COR-L47 (cell line): ENCODE results near the gene ALPL.
"Not testable (repeated sequence)": the region's sequence is repeated elsewhere in the genome, so short reads cannot be mapped to it uniquely, and the experiment has no call there.

Experiments
- DNase-seq: peaks from one replicate; lab custom pipeline; 2025; lab: John Stamatoyannopoulos, UW

ALPL gene

DNA sequence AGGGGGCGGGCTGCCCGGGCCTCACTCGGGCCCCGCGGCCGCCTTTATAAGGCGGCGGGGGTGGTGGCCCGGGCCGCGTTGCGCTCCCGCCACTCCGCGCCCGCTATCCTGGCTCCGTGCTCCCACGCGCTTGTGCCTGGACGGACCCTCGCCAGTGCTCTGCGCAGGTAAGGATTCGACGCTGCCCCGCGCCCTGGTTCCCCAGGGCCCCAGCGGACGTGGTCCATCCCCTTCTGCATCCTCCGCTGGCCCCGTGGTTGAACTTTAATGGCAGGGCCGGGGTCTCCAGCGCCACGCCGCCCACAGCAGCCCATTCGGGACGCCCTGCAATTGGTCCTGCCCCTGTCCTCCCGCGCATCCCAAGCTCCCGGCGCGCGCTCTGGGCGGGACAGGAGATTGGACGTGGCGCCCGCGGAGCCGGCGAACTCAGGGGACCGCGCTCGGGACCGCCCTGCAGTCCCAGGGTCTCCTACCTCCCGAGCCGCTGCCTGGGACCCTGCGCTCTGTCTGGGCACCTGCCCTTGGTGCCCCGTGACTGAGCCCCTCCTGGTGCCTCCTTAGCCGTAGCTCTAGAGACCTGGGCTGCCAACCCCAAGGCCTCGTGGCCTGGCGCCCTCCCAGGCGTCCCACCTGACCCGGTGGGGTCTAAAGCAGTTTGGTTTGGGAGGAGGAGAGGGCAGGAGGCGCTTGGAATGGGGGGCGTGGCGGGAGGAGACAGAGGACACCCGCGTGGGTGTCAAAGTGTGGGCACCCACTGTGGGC is at the start of gene ALPL:
Gene ALPL (plus strand): TSS at position 73 of the 762 bp plus-strand sequence. CDS start 44,659 bp downstream, outside the sequence.
- DNase-seq, result no peak

DNA sequence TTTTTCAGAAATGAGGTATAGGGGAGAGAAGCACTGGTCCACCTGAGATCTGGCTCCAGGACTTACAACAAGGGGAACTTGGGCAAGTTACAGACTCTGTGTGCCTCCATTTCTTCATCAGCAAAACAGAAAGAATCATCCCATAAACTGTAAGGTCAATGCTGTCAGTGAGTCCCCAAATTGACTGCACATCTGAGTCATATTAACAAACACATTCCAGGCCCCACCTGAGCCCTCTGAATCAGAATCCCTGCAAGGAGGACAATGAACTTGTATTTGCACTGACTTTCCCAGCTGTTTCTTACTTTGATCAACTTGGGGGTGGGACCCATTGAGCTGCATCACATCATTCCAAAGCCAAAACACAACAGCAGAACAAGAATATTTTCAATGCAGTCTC is 44.1 kb upstream of the ALPL start:
- not testable (repeated sequence) for DNase-seq

DNA sequence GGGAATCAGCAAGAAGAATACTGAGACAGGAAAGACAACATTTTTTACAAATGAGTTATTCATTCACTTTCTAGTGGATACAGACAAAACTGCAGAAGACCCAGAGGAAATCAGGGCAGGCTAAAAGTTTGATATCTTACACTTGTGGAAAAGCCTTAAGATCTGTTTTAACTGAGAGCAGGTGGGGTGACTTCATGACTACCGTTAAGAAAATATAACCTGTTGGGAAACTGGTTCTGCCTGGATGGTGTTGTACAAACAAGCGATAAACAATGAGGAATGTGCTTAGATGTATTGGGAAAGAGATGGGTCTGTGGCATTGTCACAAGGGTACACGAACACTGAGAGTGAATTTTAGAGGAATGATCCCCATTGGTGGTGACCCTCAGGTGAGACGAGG is 41.3 kb upstream of the ALPL start:
- DNase-seq, result not testable (repeated sequence)

DNA sequence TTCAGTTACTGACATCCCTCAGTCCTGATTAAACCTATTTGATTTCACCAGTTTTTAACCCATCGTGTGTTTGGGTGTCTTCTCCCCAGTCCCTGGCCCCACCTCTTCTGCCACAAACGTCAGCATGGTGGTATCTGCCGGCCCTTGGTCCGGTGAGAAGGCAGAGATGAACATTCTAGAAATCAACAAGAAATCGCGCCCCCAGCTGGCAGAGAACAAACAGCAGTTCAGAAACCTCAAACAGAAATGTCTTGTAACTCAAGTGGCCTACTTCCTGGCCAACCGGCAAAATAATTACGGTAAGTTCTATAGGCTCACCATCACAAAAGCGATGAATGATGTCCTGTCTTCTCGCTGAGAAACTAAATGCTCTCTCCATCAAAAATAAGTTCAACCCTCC is 40.6 kb upstream of the ALPL start:
- DNase-seq, result no peak

DNA sequence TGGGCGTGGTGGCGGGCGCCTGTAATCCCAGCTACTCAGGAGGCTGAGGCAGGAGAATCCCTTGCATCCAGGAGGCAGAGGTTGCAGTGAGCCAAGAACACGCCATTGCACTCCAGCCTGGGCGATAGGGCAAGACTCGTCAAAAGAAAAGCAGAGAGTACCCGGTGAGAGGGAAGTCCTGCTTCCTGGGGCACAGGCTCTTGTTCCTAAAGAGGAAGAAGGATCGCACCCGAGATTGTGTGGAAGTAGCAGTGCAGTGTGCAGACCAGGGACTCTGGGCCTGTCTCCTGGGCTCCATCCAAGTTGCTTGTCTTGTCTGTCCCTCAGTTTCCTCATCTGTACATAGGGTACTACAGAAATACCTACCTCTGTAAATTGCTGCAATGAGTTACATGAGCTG is 39.6 kb upstream of the ALPL start:
- no peak for DNase-seq

DNA sequence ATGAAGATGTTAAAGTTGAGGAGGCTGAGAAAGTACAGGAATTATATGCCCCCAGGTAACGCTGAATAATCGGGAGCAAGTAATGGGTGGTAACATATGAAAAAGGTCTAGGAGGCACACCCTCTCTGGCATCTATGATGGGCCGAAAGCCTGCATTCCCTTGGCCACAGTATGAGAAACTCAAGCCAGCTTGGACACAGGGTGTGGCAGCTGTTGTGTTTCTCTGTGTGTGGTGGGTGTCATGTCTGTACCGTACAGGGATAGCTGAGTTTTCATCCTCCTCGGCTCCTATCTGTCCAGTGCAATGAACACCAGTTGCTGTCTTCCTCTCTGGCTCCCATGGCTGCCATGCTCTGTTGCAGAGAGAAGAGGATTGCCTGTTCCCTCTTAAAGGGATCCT is 36.4 kb upstream of the ALPL start:
- DNase-seq, result no peak

DNA sequence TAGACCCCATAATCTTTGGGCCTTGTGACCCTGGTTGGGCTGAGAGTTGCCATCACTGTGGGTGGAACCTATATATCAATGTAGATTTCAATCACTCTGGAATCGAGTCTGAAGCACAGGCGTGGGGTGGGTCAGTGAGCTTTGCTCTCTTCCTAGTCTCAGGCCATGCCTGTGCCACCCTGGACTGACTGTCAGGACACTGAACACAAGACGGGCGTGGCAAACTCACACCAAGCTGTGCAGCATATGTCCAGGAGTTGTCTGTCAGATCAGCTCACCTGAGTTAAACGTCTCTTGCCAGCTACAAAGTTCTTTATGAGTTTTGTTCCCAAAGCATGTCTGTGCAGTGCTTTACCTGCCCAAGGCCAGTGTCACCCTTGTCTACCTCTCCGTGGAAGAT is 30.9 kb upstream of the ALPL start:
- no peak for DNase-seq

DNA sequence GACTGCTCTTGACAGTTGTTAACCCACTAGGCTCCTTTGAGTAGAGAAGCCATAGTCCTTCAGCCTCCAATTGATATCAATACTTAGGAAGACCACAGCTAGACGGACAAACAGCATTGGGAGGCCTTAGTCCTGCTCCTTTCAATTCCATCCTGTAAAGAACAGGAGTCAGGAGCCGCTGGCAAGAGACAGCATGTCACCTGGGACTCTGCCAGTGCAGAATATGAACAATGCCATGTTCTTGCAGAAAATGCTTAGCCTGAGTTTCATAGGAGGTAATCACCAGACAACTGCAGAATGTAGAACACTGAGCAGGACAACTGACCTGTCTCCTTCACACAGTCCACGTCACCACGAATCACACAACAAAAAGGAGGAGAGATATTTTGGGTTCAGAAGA is 25.3 kb upstream of the ALPL start:
- DNase-seq, result not testable (repeated sequence)

DNA sequence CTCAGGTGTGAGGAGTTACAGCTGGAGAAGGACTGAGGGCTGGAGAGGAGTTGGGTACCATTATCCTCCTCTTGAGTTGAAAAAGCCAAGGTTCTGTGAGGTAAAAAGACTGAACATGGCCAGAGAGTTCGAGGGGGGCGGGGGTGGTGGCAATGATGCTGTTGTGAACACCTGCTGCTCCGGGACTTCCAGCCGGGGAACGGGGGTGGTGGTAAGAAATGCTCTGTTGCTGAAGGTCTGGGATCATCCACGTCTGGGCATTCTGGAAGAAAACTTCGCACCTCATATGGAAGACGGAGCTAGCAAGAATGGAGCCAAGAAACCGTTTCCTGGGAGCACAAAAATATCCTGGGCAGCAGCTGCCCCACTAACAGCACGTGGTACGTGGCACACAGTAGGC is 20.1 kb upstream of the ALPL start:
- no peak for DNase-seq

DNA sequence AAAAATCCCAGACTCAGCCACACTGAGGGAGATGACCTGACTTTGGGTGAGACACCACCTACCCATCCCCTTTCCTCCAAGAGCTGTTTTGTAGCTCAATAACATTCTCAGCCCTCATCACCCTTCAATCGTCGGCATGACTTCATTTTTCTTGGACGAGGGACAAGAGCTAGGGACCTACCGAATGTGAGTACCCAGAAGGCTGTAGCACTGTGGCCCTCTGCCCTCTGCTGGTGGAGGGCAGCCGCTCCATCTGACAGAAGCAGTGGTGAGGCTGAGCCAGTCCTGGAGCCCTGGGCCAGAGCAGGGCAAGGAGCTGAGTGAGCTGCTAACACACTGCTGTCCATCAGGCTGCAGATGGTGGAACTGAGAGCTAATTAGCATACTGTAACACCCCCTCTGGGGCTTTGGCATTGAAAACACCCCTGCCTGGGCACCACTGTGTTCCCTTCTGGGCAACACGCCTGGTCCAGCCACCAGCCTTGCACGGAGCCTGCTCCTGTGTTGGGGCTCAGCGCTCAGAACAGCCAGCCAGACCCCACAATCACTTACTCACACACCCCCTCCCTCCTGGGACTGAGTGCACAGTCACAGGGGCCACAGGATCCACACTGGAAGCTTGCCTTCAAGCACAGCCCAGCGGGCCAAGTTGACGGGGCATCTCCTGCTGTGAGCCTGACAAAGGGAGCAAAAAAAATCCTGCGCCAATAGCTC is 18.3 kb upstream of the ALPL start:
- no peak for DNase-seq

DNA sequence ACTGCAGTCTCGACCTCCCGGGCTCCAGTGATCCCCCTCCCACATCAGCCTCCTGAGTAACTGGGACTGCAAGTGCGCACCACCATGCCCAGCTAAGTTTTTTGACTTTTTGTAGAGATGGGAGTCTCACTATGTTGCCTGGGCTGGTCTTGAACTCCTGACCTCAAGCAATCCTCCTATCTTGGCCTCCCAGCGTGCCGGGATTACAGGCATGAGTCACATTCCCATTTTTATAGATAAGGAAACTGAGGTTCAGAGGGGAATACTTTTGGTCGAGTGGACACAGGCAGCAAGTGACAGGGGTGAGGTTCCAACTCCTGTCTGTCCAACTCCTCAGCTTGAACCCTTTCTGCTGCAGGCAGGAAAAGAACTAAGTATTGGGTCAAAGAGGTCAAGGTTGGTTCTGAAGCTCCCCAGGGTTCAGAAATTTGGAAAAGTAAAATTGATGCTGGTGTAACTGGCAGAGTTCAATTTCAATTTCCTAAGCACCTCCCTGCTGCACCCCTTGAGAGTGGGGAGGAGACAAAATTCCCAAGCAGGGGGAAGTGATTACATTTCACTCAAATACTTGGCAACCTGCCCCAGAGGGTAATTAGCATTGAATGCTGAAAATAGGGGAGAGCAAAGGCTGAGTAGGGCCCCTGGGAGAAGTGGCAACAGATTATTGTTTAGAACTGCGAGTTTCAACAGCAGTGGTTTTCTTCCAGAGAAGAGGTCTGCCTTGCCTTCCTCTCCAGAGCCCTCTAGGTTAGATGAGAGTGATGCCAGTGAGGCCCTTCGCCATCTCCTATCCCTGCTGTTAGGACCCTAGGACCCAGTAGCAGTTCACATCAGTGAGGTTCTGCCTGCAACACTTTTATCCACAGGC is 17.5 kb upstream of the ALPL start:
- DNase-seq, result peak; percentile 91

DNA sequence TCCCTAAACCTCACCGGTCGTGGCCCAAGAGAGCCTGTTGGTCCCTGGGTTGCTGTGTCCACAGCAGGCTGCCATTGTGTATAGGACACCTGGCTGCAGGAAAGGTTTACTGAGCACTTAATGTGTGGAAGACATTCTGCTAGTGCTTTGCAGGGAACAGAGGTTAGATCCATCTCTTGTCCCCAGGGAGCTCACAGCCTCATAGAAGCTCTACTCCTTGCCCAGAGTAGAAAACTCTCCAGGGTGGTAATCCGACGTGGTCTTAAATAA is 16.9 kb upstream of the ALPL start:
- DNase-seq, result no peak

DNA sequence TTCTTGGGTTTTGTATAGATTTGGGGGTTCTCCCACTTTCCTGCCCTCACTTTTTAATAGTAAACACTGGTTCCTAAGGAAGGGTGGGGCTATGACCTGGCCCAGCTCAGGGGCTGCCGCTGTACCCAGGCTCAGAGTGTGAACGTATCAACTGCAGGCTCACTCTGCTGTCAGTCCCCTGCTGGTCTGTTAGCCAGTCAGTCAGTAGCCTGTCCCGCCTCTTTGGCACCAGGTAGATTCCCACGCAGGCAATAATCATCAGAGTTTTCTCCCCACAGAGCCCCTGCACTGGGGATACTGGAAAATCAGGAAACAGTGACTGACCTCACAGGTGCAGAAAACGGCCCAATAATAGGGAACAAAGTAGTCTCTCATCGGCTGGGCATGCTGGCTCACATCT is 15.0 kb upstream of the ALPL start:
- no peak for DNase-seq

DNA sequence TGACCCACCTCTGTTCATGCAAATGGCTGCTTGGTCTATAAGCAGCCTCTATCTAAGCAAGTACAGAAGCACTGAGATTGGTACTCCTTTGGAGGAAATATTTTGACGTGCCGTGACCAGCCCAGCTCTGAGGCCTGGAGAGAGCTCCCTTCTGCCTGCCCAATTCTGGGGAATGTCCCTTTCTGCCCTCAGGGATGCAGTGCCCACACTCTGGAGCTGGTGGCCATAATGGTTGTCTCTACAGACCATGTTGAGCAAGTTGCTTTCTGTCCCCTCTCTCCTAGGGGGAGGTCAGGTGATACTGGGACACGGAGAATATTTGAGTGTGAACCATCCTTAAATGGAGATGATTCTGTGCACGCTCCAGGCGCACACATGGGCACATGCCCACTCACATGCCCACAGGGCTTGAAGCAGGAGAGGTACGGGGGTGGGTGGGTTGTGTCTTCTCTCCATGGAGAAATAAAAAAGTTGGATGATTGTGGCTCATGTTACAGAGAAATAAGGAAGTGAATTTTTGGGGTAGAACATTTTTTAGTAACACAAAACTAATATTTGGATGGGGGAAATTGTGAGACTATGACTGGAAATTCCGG is 13.9 kb upstream of the ALPL start:
- no peak for DNase-seq

DNA sequence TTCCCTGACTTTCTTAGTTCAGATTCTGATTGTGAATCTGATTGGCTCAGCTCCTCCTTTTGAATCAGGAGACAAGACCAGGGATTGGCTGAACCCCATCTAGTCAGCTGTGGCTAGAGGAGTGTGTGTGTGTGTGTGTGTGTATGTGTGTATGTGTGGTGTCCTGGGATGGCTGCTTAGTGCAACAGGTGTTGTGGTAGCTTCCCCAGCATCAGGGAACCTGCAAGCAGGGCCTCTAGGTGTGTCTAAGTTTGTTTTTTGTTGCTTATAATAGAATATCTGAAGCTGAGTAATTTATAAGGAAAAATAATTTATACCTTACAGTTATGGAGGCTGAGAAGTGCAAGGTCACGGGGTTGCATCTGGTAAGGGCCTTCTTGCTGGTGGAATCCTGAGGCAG is 13.2 kb upstream of the ALPL start:
- no peak for DNase-seq

DNA sequence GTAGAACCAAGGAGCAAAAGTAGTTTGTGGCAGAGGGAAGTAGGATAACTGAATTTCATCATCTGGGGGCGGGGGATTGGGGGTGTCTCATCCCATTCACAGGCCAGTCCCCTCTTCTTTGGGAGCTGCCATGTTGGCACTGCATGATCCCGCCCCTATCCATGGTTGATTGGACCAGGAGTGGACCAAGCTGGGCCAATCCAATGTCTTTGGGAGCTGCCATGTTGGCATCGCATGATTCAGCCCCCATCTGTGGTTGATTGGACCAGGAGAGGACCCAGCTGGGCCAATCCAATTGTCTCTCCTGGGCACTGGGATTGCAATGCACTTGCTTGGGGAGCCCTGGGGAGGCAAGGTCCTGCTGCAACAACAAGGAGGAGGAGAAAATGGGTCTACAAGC is 12.3 kb upstream of the ALPL start:
- no peak for DNase-seq

DNA sequence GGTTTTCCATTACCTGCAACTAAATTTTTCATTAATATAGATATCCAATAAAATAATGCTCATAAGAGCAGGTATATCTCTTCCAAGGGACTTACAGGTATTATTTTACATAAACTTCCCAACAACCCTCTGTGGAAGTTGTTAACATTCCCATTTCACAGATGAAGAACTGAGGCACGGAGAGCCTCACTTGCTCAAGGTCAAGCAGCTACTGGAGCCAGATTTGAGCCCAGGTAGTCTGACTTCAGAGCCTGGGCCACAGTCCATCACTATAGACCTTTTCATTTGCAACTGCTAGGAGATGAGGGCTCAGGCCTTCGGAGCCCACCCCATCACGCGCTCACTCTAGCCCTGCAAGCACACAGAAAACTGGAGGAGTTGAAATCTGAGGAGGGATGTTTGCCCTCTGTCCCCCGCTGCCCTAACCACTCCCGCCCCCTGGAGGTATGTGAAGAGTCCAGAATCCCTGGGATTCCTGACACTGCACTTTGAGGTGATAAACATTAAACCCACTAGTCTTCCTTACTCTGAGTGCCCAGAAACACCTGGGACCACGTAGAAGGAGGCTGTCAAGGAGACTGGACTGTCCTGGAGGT is 11.7 kb upstream of the ALPL start:
- no peak for DNase-seq

DNA sequence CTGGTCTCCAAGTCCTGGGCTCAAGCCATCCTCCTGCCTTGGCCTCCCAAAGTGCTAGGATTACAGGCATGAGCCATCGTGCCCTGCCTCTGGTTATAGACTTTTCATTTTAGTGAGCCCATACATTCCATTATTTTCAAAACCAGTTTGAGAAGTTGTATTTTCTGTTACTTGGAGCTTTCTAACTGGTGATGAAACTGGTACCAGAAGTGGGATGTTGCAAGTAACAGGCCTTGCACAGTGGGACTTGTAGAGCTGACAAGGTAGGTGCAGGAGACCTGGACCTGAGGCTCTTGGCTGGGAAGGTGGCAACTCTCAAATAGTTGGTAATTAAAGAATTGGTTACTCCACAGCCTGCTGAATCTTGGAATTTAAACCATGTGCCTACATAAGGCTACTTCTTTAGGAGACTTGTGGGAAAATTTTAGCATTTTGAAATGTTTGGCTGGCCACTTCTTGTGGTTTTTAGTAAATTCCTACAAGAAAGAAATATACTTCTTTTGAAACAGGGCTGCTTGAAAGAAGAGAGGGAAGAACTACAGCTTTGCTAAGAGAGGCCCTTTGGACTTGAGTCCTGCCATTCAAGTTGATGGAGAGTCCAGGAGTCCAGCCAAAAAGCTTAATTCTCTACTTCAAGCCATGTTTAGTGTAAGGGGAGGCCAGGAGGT is 9.8 kb upstream of the ALPL start:
- DNase-seq, result no peak

DNA sequence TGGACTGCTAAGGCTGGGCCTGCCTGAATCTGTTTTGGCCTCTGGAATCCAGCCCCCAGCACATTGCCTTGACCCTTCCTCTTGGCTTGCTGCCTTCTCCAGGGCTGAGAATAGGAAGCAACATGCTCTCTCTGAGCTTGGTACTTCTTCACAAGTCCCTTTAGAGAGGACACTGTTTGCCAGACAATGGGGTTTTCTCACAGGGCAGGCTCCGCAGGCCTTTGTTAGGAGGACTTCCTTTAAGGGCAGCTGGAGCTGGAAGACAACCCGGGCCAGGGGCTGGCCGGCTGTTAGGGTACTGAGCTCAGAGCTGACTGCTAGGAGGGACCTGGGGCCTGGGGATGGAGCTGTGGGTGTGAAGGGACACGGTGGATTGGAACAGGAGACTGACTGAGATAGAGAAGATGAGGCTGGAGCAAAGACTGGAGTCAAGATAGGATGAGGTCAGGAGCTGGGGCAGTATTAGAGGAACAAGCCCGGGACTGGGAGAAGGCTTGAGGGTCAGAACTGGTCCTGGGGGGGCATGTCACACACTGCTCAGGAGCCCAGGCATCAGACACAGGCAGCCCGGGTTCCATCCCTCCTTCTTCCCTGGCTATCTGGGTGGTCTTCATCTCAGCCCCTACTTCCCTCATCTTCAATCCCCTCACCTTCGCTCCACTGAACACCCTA is 5.4 kb upstream of the ALPL start:
- no peak for DNase-seq

DNA sequence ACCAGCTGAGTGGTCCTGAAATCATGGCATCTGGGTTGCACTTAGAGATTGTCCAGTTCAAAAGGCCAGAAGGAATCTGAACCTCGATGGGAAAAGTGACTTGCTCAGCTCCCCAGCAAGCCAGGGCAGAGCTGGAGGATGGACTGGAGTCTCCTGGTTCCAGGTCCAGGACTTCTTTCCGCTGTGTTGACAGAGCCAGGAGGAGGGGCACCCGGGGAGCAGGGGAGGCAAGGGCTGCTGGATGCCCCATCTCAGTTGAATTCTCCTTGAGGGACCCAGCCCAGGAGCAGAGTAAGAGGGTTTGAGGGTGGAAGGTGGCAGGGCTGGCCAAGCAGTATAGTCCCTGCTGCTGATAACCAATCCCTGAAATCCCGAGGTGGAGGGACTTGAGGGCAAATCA is 2.4 kb upstream of the ALPL start:
- no peak for DNase-seq
